ENCODE measurements around the gene CRACR2B. TPM values are rescaled to one million over a fixed set of nuclear protein-coding genes. Genes with fewer than 3 reads are reported as not detected.

Gene CRACR2B
- total and polyA plus RNA-seq, 2 of the 13 experiments (the other 11 are each of a cell fraction or from before 2014, with no cell fraction given) = 14.9 to 21.0 TPM

GRCh38 chr11:782264-783174 is 45.2 kb upstream of the CRACR2B start (continued):
- TF ChIP-seq RCOR2 (CRISPR knock-in tag; IDR thresholded peaks at IDR 0.05) = no peak

GRCh38 chr11:783581-784015 is 44.1 kb upstream of the CRACR2B start:
- POLR2A ChIA-PET = no interaction called here
- in situ Hi-C loops (cut with HindIII; ENCODE audit: extremely low pct_ligation_motif_present, low pct_unique_long_range_greater_than_20kb) = no loop called here
- no peaks in the 10 kb centered on the region for H4K20me1 ChIP-seq (ENCODE audit: insufficient read depth, low read length)
- no peaks in the 10 kb centered on the region for H3K79me2 ChIP-seq (ENCODE audit: insufficient read depth, low read length)
- no peaks in the 10 kb centered on the region for H3K27me3 ChIP-seq (ENCODE audit: control insufficient read depth in 1 of 2, insufficient read depth in 2 of 2, low read length in 2 of 2)
- intact Hi-C loops (cut with micrococcal nuclease; ENCODE audit: unreplicated experiment) = no loop called here
- WGBS (ENCODE audit: low lambda C conversion rate) = 94% methylated on average over 24 of the region's 24 CpGs
- no peak overlapping the region for H2AFZ ChIP-seq (ENCODE audit: low read length)
- peak; percentile 66 for TF ChIP-seq AGO2 (optimal IDR thresholded peaks at IDR 0.05; ENCODE audit: low read depth, low read length)
- no peak for TF ChIP-seq RFX3 (CRISPR knock-in tag; IDR thresholded peaks at IDR 0.05)
- H3K27ac ChIP-seq (ENCODE audit: extremely low read length, insufficient read depth, low read length) = no peak overlapping the region
- H3K4me1 ChIP-seq (ENCODE audit: insufficient read depth, low read length) = peaks cover 21% of the 10 kb centered on the region
- CTCF ChIA-PET (ENCODE audit: low intra/inter-chr PET ratio, low total read pairs) = no interaction called here
- H3K4me3 ChIP-seq (replicated peaks in 1 of 3; ENCODE audit: insufficient read depth in 1 of 3, low read depth in 2 of 3, low read length in 3 of 3) = no peak overlapping the region
- H3K36me3 ChIP-seq (replicated peaks in 1 of 2; ENCODE audit: control insufficient read depth in 1 of 2, insufficient read depth in 2 of 2, low read length in 2 of 2) = peaks cover 4 to 10% of the 10 kb centered on the region in 2 experiments; a peak in 3 of 5 replicates
- no peak overlapping the region for H3K9ac ChIP-seq (ENCODE audit: insufficient read depth, low read depth, low read length)
- no TSS peak for BruUV-seq (replicated peaks)
- ATAC-seq = no peak
- DNase-seq (ENCODE audit: low spot score) = no peak
- no peak overlapping the region for H3K4me2 ChIP-seq (ENCODE audit: low read depth, low read length)
- no peaks in the 10 kb centered on the region for H3K9me3 ChIP-seq (ENCODE audit: low read length)
- FAIRE-seq = no peak

GRCh38 chr11:786235-787083 is 41.3 kb upstream of the CRACR2B start:
- intact Hi-C loops (cut with micrococcal nuclease; ENCODE audit: unreplicated experiment) = no loop called here
- POLR2A ChIA-PET = interaction anchor here (1.3 kb wide), 1 partner anchor 10 kb away, joined by 3 read pairs; no protein-coding TSS in a partner anchor
- DNase-seq (ENCODE audit: low spot score) (no peak), FAIRE-seq (no peak), ATAC-seq (no peak)
- 89% methylated on average over 14 of the region's 24 CpGs for WGBS (ENCODE audit: low lambda C conversion rate)
- Histone ChIP-seq H3K36me3 (replicated peaks in 1 of 2; ENCODE audit: control insufficient read depth in 1 of 2, insufficient read depth in 2 of 2, low read length in 2 of 2) (peaks cover 0 to 2% of the 10 kb centered on the region in 2 experiments; a peak in 1 of 5 replicates), H3K27ac (ENCODE audit: extremely low read length, insufficient read depth, low read length) (no peak overlapping the region), H4K20me1 (ENCODE audit: insufficient read depth, low read length) (no peaks in the 10 kb centered on the region), H3K4me3 (replicated peaks in 1 of 3; ENCODE audit: insufficient read depth in 1 of 3, low read depth in 2 of 3, low read length in 3 of 3) (no peak overlapping the region), H2AFZ (ENCODE audit: low read length) (no peak overlapping the region), H3K27me3 (ENCODE audit: control insufficient read depth in 1 of 2, insufficient read depth in 2 of 2, low read length in 2 of 2) (peaks cover 0 to 2% of the 10 kb centered on the region in 2 experiments; a peak in 1 of 5 replicates), H3K4me1 (ENCODE audit: insufficient read depth, low read length) (peaks cover 21% of the 10 kb centered on the region), H3K4me2 (ENCODE audit: low read depth, low read length) (no peak overlapping the region), H3K9ac (ENCODE audit: insufficient read depth, low read depth, low read length) (no peak overlapping the region), H3K79me2 (ENCODE audit: insufficient read depth, low read length) (no peaks in the 10 kb centered on the region), H3K9me3 (ENCODE audit: low read length) (no peaks in the 10 kb centered on the region)
- in situ Hi-C loops (cut with HindIII; ENCODE audit: extremely low pct_ligation_motif_present, low pct_unique_long_range_greater_than_20kb) = no loop called here
- no TSS peak for BruUV-seq (replicated peaks)
- TF ChIP-seq KDM2A (CRISPR knock-in tag; IDR thresholded peaks at IDR 0.05; ENCODE audit: borderline replicate concordance, low read depth) (no peak), AGO2 (optimal IDR thresholded peaks at IDR 0.05; ENCODE audit: low read depth, low read length) (peak; percentile 66)
- CTCF ChIA-PET (ENCODE audit: low intra/inter-chr PET ratio, low total read pairs) = no interaction called here

All from HepG2 (cell line).